ENCODE data around the gene PIK3CA. TPM values are rescaled to one million over a fixed set of nuclear protein-coding genes. Genes with fewer than 3 reads are reported as not detected.

Gene PIK3CA
- total RNA-seq, 4 donors from 2014 or later, result 11.6 to 24.3 (median 18.1) TPM

- intact Hi-C loops (cut with DNase I; ENCODE audit: low total_unique reads) (loop anchor here (5.0 kb wide), 1 partner anchor 173 kb away; the partner anchor contains the start of gene ZNF639), in situ Hi-C loops (cut with MboI; ENCODE audit: low pct_ligation_motif_present in 1 of 4, low pct_unique_long_range_greater_than_20kb in 1 of 4, low sequenced_read_pairs in 3 of 4) (loop anchor here in 1 of 4 donors (10.0 kb wide), 1 partner anchor 165 kb away; no protein-coding TSS in a partner anchor)
- no peak for TF ChIP-seq POLR2A (IDR thresholded peaks at IDR 0.05)
- TF ChIP-seq EP300 (IDR thresholded peaks at IDR 0.05; ENCODE audit: low read depth), result no peak
- TF ChIP-seq POLR2AphosphoS5 (IDR thresholded peaks at IDR 0.05), result no peak
- no peak for TF ChIP-seq CTCF (IDR thresholded peaks at IDR 0.05)
- no peak for DNase-seq
- Histone ChIP-seq H3K9me3 (no peaks in the 10 kb centered on the region), H3K4me3 (peak overlapping the region; percentile 57 to 99 (median 97)), H3K27me3 (peaks cover 6% of the 10 kb centered on the region), H3K36me3 (no peaks in the 10 kb centered on the region), H3K4me1 (peaks cover 0 to 33% (median 12%) of the 10 kb centered on the region in 4 donors), H3K27ac (peak overlapping the region; percentile 97 to 100 (median 100))
- WGBS, 2 donors (ENCODE audit: low coverage in 1 of 2), result 1 to 4% methylated on average over 5 to 9 of the region's 9 CpGs
Observed at GRCh38 chr3:179149406-179149867, 1.3 kb downstream of the PIK3CA start.

- no peak for DNase-seq
- intact Hi-C loops (cut with DNase I; ENCODE audit: low total_unique reads), result loop anchor here (5.0 kb wide), 1 partner anchor 172 kb away; the partner anchor contains the start of gene ZNF639
- peak overlapping the region in 3 of 4 donors; percentile 96 to 99 (median 98) for H3K4me3 ChIP-seq
- WGBS, 2 donors (ENCODE audit: low coverage in 1 of 2), result 28 to 38% methylated on average over 3 to 4 of the region's 4 CpGs
- peaks cover under 1% of the 10 kb centered on the region for H3K27me3 ChIP-seq
- in situ Hi-C loops (cut with MboI; ENCODE audit: low pct_ligation_motif_present in 1 of 4, low pct_unique_long_range_greater_than_20kb in 1 of 4, low sequenced_read_pairs in 3 of 4), result loop anchor here in 1 of 4 donors (10.0 kb wide), 1 partner anchor 165 kb away; no protein-coding TSS in a partner anchor
- peaks cover 0 to 33% (median 12%) of the 10 kb centered on the region in 4 donors for H3K4me1 ChIP-seq
- H3K36me3 ChIP-seq, result no peaks in the 10 kb centered on the region
- H3K27ac ChIP-seq, result peak overlapping the region; percentile 97 to 100 (median 100)
- H3K9me3 ChIP-seq, result no peaks in the 10 kb centered on the region
- no peak for TF ChIP-seq POLR2A (IDR thresholded peaks at IDR 0.05)
- no peak for TF ChIP-seq EP300 (IDR thresholded peaks at IDR 0.05; ENCODE audit: low read depth)
- TF ChIP-seq CTCF (IDR thresholded peaks at IDR 0.05), result no peak
- TF ChIP-seq POLR2AphosphoS5 (IDR thresholded peaks at IDR 0.05), result no peak
Observed at GRCh38 chr3:179149951-179150350, 1.8 kb downstream of the PIK3CA start.

GRCh38 chr3:179150610-179151009, 2.5 kb downstream of the PIK3CA start:
- peaks cover 0 to 33% (median 12%) of the 10 kb centered on the region in 4 donors for H3K4me1 ChIP-seq
- H3K27me3 ChIP-seq, result no peaks in the 10 kb centered on the region
- DNase-seq, result no peak
- H3K4me3 ChIP-seq, result no peak overlapping the region
- 78 to 84% methylated on average over 3 of the region's 3 CpGs for WGBS, 2 donors (ENCODE audit: low coverage in 1 of 2)
- intact Hi-C loops (cut with DNase I; ENCODE audit: low total_unique reads) (no loop called here), in situ Hi-C loops (cut with MboI; ENCODE audit: low pct_ligation_motif_present in 1 of 4, low pct_unique_long_range_greater_than_20kb in 1 of 4, low sequenced_read_pairs in 3 of 4) (no loop called here)
- H3K9me3 ChIP-seq, result no peaks in the 10 kb centered on the region
- H3K27ac ChIP-seq, result no peak overlapping the region
- no peak for TF ChIP-seq CTCF (IDR thresholded peaks at IDR 0.05)
- TF ChIP-seq EP300 (IDR thresholded peaks at IDR 0.05; ENCODE audit: low read depth), result no peak
- no peak for TF ChIP-seq POLR2AphosphoS5 (IDR thresholded peaks at IDR 0.05)
- TF ChIP-seq POLR2A (IDR thresholded peaks at IDR 0.05), result no peak
- no peaks in the 10 kb centered on the region for H3K36me3 ChIP-seq

GRCh38 chr3:179151474-179151873, 3.3 kb downstream of the PIK3CA start:
- intact Hi-C loops (cut with DNase I; ENCODE audit: low total_unique reads), result no loop called here
- Histone ChIP-seq H3K4me1 (peaks cover 0 to 39% (median 12%) of the 10 kb centered on the region in 4 donors), H3K9me3 (no peaks in the 10 kb centered on the region), H3K27ac (no peak overlapping the region), H3K36me3 (no peaks in the 10 kb centered on the region), H3K27me3 (no peaks in the 10 kb centered on the region), H3K4me3 (no peak overlapping the region)
- no peak for DNase-seq
- in situ Hi-C loops (cut with MboI; ENCODE audit: low pct_ligation_motif_present in 1 of 4, low pct_unique_long_range_greater_than_20kb in 1 of 4, low sequenced_read_pairs in 3 of 4), result no loop called here
- no peak for TF ChIP-seq EP300 (IDR thresholded peaks at IDR 0.05; ENCODE audit: low read depth)
- TF ChIP-seq CTCF (IDR thresholded peaks at IDR 0.05), result no peak
- TF ChIP-seq POLR2AphosphoS5 (IDR thresholded peaks at IDR 0.05), result no peak
- no peak for TF ChIP-seq POLR2A (IDR thresholded peaks at IDR 0.05)
